ENCODE measurements around the gene XRCC2.

- TF ChIP-seq, protein P1, sequence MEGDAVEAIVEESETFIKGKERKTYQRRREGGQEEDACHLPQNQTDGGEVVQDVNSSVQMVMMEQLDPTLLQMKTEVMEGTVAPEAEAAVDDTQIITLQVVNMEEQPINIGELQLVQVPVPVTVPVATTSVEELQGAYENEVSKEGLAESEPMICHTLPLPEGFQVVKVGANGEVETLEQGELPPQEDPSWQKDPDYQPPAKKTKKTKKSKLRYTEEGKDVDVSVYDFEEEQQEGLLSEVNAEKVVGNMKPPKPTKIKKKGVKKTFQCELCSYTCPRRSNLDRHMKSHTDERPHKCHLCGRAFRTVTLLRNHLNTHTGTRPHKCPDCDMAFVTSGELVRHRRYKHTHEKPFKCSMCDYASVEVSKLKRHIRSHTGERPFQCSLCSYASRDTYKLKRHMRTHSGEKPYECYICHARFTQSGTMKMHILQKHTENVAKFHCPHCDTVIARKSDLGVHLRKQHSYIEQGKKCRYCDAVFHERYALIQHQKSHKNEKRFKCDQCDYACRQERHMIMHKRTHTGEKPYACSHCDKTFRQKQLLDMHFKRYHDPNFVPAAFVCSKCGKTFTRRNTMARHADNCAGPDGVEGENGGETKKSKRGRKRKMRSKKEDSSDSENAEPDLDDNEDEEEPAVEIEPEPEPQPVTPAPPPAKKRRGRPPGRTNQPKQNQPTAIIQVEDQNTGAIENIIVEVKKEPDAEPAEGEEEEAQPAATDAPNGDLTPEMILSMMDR (IDR thresholded peaks at IDR 0.05): no peak
- TF ChIP-seq POLR2A (IDR thresholded peaks at IDR 0.05; ENCODE audit: low read depth) (no peak), POLR2AphosphoS5 (IDR thresholded peaks at IDR 0.05) (no peak), EP300 (IDR thresholded peaks at IDR 0.05) (no peak)
These were observed 75.7 kb downstream of the XRCC2 start for GRCh38 chr7:152600266-152600665.
